Esophagus muscularis mucosa (tissue), 4 donors: ENCODE results near the gene KPNA5.
"Not testable (repeated sequence)": the region's sequence is repeated elsewhere in the genome, so short reads cannot be mapped to it uniquely, and the experiment has no call there.

Source experiments
- EP300 ChIP-seq: sonication (generic); formaldehyde crosslinking; IDR thresholded peaks from one replicate; pipeline ENCODE4 v1.6.1; 2017; ENCODE audit warnings: antibody characterized with exemption
- POLR2A ChIP-seq: fragments of 450-650 bp; IDR thresholded peaks from one replicate; pipeline ENCODE4 v1.6.1; 2017; ENCODE audit warnings: antibody characterized with exemption, moderate library complexity, mild to moderate bottlenecking, low read depth
- TF ChIP-seq, protein P1 (sequence below), 3 experiments: fragments of 200-600 bp in 2 of 3; fragments of 450-650 bp in 1 of 3; sonication (generic) in 2 of 3; IDR thresholded peaks; one replicate each; pipeline ENCODE4 v1.5.1; 2017 to 2019; ENCODE audit warnings: antibody characterized with exemption in 3 of 3, mild to moderate bottlenecking in 2 of 3, moderate library complexity in 1 of 3

GRCh38 chr6:116740486-116740885, 59.5 kb downstream of the KPNA5 start:
- TF ChIP-seq, protein P1, sequence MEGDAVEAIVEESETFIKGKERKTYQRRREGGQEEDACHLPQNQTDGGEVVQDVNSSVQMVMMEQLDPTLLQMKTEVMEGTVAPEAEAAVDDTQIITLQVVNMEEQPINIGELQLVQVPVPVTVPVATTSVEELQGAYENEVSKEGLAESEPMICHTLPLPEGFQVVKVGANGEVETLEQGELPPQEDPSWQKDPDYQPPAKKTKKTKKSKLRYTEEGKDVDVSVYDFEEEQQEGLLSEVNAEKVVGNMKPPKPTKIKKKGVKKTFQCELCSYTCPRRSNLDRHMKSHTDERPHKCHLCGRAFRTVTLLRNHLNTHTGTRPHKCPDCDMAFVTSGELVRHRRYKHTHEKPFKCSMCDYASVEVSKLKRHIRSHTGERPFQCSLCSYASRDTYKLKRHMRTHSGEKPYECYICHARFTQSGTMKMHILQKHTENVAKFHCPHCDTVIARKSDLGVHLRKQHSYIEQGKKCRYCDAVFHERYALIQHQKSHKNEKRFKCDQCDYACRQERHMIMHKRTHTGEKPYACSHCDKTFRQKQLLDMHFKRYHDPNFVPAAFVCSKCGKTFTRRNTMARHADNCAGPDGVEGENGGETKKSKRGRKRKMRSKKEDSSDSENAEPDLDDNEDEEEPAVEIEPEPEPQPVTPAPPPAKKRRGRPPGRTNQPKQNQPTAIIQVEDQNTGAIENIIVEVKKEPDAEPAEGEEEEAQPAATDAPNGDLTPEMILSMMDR (IDR thresholded peaks at IDR 0.05), result not testable (repeated sequence)
- TF ChIP-seq POLR2A, EP300: not testable (repeated sequence)
